Adipocyte (in vitro differentiated cells): ENCODE measurements around the gene APOM.

Experiments used
- DNase-seq: peaks from one replicate; pipeline ENCODE4 v3.0.0-alpha.2; 2015; ENCODE audit warnings: low read depth
- H3K27me3 ChIP-seq: replicated peaks from 2 replicates; pipeline ENCODE4 v1.7.0; 2013; ENCODE audit warnings: mild to moderate bottlenecking, low read length, moderate library complexity; ENCODE audit not compliant: control insufficient read depth, insufficient read depth
- H3K36me3 ChIP-seq: 2 replicates; pipeline ENCODE4 v1.7.0; 2013; ENCODE audit warnings: low read length, mild to moderate bottlenecking, moderate library complexity; ENCODE audit not compliant: control insufficient read depth, insufficient read depth, severe bottlenecking
- H3K4me1 ChIP-seq: 2 replicates; pipeline ENCODE4 v1.7.0; 2013; ENCODE audit warnings: mild to moderate bottlenecking, low read length, moderate library complexity; ENCODE audit not compliant: control insufficient read depth, insufficient read depth
- H3K4me3 ChIP-seq: 2 replicates; pipeline ENCODE4 v1.7.0; 2013; ENCODE audit warnings: mild to moderate bottlenecking, low read length, moderate library complexity
- H3K9ac ChIP-seq: 2 replicates; pipeline ENCODE4 v1.7.0; 2013; ENCODE audit warnings: mild to moderate bottlenecking, low read length, moderate library complexity
- H3K9me3 ChIP-seq: 2 replicates; pipeline ENCODE4 v1.7.0; 2013; ENCODE audit warnings: mild to moderate bottlenecking, low read length, moderate library complexity; ENCODE audit not compliant: control insufficient read depth

APOM gene

DNA sequence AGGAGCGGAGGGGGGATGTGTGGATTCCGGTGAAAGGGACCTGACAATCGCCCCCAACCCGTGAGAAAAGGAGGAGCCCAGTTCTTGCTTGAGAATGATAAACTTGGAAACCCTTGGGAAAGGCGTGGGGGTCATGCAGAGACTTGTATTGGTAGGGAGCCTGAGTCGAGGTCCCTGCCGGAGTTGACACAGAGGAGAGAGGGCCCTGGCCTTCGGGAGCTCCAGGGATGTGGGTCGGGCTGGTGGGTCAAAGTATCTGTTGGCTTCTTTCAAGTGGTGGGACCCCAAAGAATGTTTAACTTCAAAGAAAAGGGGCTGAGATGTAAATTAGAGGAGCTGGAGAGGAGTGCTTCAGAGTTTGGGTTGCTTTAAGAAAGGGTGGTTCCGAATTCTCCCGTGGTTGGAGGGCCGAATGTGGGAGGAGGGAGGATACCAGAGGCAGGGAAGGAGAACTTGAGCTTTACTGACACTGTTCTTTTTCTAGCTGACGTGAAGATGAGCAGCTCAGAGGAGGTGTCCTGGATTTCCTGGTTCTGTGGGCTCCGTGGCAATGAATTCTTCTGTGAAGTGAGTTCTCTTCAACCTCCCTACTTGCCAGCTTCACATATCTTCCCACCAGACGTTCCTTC, 10.8 kb downstream of the APOM start:
- H3K4me3 ChIP-seq: peak overlapping the region; percentile 98
- H3K9me3 ChIP-seq: no peaks in the 10 kb centered on the region
- peak; percentile 56 for DNase-seq
- peaks cover 24% of the 10 kb centered on the region for H3K4me1 ChIP-seq
- peak overlapping the region; percentile 98 for H3K9ac ChIP-seq
- no peaks in the 10 kb centered on the region for H3K27me3 ChIP-seq
- H3K36me3 ChIP-seq: peaks cover 56% of the 10 kb centered on the region

DNA sequence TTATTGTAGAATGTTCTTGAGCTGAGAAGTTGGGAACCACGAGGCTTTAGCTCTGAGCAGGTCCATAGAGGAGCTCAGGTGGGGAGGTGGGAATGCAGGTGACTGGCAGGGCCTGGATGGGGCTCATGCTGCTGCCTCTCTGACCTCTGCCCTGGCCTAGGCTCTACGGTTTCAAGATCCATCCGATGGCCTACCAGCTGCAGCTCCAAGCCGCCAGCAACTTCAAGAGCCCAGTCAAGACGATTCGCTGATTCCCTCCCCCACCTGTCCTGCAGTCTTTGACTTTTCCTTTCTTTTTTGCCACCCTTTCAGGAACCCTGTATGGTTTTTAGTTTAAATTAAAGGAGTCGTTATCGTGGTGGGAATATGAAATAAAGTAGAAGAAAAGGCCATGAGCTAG, 14.0 kb downstream of the APOM start, which contains the start of gene LY6G5B:
TSS of gene LY6G5B (plus strand) at position 301 of the 400 bp plus-strand sequence. CDS start 975 bp downstream, outside the sequence.
- Histone ChIP-seq H3K9ac (no peak within 1 kb of the TSS), H3K27me3 (no peaks in the 10 kb centered on the region), H3K4me3 (no peak within 1 kb of the TSS), H3K36me3 (peaks cover 73% of the 10 kb centered on the region), H3K4me1 (peaks cover 6% of the 10 kb centered on the region), H3K9me3 (no peaks in the 10 kb centered on the region)
- DNase-seq: no peak

- no peak for DNase-seq
- Histone ChIP-seq H3K9me3 (no peaks in the 10 kb centered on the region), H3K9ac (no peak overlapping the region), H3K27me3 (no peaks in the 10 kb centered on the region), H3K36me3 (peaks cover 29% of the 10 kb centered on the region), H3K4me3 (no peak overlapping the region), H3K4me1 (peaks cover 9% of the 10 kb centered on the region)
Observed at GRCh38 chr6:31676322-31676903, 20.7 kb downstream of the APOM start.

DNA sequence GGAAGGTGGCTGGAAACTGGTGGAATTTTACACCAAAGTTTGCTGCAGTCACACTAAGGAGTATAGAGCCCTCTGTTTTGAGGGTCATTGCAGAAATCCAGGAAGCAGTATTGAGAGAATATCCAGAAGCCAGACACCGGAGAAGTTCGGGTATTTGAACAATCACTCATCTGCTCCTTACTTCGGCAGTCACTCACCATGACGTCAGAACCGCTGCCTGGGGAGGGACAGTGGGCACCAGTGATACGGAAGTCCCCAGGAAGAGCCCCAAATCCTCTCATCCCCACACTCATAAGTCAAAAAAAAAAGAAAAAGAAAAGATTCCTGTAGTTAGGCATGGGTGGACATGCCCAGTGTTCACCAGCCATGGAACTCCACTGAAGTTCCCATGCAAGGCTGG, 21.2 kb downstream of the APOM start:
- Histone ChIP-seq H3K9me3 (no peaks in the 10 kb centered on the region), H3K4me3 (no peak overlapping the region), H3K9ac (no peak overlapping the region), H3K27me3 (no peaks in the 10 kb centered on the region), H3K4me1 (peaks cover 13% of the 10 kb centered on the region), H3K36me3 (peaks cover 24% of the 10 kb centered on the region)
- no peak for DNase-seq

- Histone ChIP-seq H3K9me3 (no peaks in the 10 kb centered on the region), H3K9ac (no peak overlapping the region), H3K4me3 (no peak overlapping the region), H3K4me1 (peaks cover 13% of the 10 kb centered on the region), H3K27me3 (no peaks in the 10 kb centered on the region), H3K36me3 (peaks cover 15% of the 10 kb centered on the region)
- DNase-seq: no peak
Observed at GRCh38 chr6:31677955-31678354, 22.3 kb downstream of the APOM start.

GRCh38 chr6:31680226-31681134, 24.8 kb downstream of the APOM start, which contains the start of gene LY6G5C:
TSS of gene LY6G5C (minus strand) at chr6:31681067. CDS start at chr6:31680373, 694 bp downstream.
- peak; percentile 96 for DNase-seq
- peak within 1 kb of the TSS; percentile 77 for H3K4me3 ChIP-seq
- no peaks in the 10 kb centered on the region for H3K27me3 ChIP-seq
- H3K9ac ChIP-seq: peak within 1 kb of the TSS; percentile 73
- H3K4me1 ChIP-seq: peaks cover 13% of the 10 kb centered on the region
- H3K9me3 ChIP-seq: no peaks in the 10 kb centered on the region
- H3K36me3 ChIP-seq: no peaks in the 10 kb centered on the region

GRCh38 chr6:31681135-31681671, 25.5 kb downstream of the APOM start:
- Histone ChIP-seq H3K9me3 (no peaks in the 10 kb centered on the region), H3K9ac (peak overlapping the region; percentile 73), H3K27me3 (no peaks in the 10 kb centered on the region), H3K36me3 (peaks cover 5% of the 10 kb centered on the region), H3K4me3 (peak overlapping the region; percentile 77), H3K4me1 (peaks cover 13% of the 10 kb centered on the region)
- DNase-seq: peak; percentile 80

DNA sequence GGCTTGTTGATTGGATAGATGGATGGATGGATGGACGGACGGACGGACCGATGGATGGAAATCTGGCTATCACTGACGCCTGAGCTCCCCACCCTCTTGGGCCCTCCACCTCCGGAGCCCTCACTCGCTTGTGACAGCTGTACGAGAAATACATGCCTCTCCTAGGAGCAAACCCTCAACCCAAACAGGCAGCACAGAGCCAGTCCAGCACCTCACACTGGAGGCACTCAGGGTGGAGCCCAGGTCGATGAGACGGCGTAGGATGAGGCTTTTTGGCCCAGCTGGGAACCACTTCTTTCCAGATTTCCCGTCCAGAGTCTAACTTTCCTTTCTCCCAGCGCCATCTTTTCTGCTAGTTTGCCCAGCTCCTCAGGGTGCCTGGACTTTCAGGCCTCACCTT, 27.9 kb downstream of the APOM start:
- peaks cover 13% of the 10 kb centered on the region for H3K4me1 ChIP-seq
- no peak overlapping the region for H3K4me3 ChIP-seq
- H3K27me3 ChIP-seq: no peaks in the 10 kb centered on the region
- peaks cover 29% of the 10 kb centered on the region for H3K36me3 ChIP-seq
- H3K9ac ChIP-seq: no peak overlapping the region
- DNase-seq: no peak
- H3K9me3 ChIP-seq: no peaks in the 10 kb centered on the region

- peaks cover 57% of the 10 kb centered on the region for H3K36me3 ChIP-seq
- DNase-seq: no peak
Observed at GRCh38 chr6:31686483-31686882, 30.8 kb downstream of the APOM start.

DNA sequence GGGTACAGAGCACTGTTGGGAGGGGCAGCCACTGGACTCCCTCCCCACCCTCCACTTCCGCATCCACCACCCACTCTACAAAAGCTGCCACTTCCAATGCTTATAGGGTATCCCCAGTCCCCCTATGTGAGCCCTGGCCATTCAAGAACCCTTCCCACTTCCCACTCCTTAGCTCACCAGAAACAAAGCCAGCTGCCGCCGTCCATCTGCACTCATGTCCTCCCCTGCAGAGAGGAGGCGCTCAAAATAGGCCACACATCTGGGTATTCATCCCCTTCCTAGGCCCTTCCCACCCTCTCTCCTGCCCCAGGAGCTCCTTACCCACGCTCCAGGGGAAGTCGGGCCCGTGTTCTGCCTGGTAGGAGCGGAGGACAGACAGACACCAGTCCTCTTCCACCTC, 31.6 kb downstream of the APOM start:
- no peak for DNase-seq
- no peaks in the 10 kb centered on the region for H3K4me1 ChIP-seq
- no peaks in the 10 kb centered on the region for H3K9me3 ChIP-seq
- no peak overlapping the region for H3K4me3 ChIP-seq
- H3K36me3 ChIP-seq: peaks cover 62% of the 10 kb centered on the region
- no peak overlapping the region for H3K9ac ChIP-seq
- H3K27me3 ChIP-seq: no peaks in the 10 kb centered on the region

More at GRCh38 chr6:31686483-31686882, 30.8 kb downstream of the APOM start:
- no peaks in the 10 kb centered on the region for H3K9me3 ChIP-seq
- H3K4me1 ChIP-seq: peaks cover 3% of the 10 kb centered on the region
- H3K4me3 ChIP-seq: no peak overlapping the region
- no peaks in the 10 kb centered on the region for H3K27me3 ChIP-seq
- no peak overlapping the region for H3K9ac ChIP-seq
